ENCODE results near the gene CASP8.
"Not testable (repeated sequence)": the region's sequence is repeated elsewhere in the genome, so short reads cannot be mapped to it uniquely, and the experiment has no call there.

CASP8 gene

GRCh38 chr2:201279079-201279478 lies 18.7 kb downstream of the CASP8 start:
- DNase-seq (ENCODE audit: low read depth) = no peak
- TF ChIP-seq CTCF (conservative IDR thresholded peaks at IDR 0.05; ENCODE audit: low read depth, low read length) = no peak
- H3K4me3 ChIP-seq (ENCODE audit: low read depth, low read length) = no peak overlapping the region

DNA sequence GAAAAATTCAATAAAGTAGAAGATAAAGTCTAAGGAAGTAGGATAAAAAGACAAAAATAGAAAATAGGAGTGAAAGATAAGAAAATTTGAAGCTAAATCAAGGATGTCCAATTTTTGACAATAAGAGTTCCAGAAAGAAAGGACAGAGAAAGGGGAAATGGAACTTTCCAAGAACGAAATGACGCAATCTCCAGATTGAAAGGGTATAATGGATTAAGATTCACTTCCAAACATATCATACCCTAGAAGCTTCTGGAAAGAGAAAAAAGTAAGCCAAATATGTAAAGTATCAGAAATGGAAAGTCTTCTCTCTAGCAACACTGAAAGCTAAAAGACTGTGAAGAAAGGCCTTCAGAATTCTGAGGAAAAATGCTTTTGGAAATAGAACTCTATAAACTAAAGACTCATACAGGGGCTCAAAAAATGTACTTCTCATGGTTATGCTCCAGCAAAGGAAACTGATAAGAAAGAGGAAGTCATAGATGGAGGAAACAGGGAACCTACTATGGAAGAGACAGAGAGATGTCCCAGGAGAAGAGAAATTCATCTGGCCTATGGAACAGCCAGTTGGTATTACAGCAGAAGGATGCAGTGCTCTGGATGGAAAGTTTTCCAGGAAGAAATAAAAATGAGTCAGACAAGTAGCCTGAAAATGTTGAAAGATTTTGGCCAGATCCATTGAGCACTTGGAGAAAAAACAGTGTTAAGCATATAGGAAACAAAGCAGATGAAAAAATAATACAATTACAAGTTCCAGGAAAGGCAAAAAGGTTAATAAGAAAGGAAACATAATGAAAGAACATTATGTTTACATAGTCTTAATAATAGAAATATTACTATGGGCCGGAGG lies 20.1 kb downstream of the CASP8 start:
- no peak for DNase-seq (ENCODE audit: low read depth)
- no peak overlapping the region for H3K4me3 ChIP-seq (ENCODE audit: low read depth, low read length)
- no peak for TF ChIP-seq CTCF (conservative IDR thresholded peaks at IDR 0.05; ENCODE audit: low read depth, low read length)

DNA sequence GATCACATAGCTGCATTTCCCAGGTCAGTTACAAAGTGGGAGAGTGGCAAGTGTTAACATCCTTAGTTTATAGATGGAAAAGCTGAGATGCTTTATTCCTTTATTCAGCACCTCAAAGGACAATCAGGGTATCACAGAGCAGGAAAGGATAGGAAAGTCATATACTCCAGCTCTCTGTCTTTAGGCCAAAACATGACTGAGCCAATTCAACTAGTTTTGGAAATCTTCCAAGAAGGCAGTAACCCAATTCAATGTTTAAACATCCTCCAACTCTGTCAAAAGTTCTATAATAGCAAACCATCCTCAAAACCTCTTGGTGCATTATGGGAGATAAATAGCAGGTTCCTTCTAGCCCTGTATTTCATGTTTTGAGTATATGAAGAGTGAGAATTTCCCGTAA lies 25.2 kb downstream of the CASP8 start:
- no peak for TF ChIP-seq CTCF (conservative IDR thresholded peaks at IDR 0.05; ENCODE audit: low read depth, low read length)
- no peak overlapping the region for H3K4me3 ChIP-seq (ENCODE audit: low read depth, low read length)
- no peak for DNase-seq (ENCODE audit: low read depth)

DNA sequence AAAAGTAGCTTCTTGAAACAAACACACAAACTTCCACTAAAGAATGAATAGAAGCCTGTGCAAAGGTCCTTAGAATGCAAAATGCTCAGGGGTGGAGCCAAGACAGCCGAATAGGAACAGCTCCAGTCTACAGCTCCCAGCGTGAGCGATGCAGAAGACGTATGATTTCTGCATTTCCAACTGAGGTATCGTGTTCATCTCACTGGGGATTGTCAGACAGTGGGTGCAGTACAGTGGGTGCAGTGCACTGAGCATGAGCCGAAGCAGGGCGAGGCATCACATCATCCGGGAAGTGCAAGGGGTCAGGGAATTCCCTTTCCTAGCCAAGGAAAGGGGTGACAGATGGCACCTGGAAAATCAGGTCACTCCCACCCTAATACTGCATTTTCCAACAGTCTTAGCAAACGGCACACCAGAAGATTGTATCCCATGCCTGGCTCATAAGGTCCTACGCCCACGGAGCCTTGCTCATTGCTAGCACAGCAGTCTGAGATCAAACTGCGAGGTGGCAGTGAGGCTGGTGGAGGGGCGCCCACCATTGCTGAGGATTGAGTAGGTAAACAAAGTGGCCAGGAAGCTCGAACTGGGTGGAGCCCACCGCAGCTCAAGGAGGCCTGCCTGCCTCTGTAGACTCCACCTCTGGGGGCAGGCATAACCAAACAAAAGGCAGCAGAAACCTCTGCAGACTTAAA lies 30.3 kb downstream of the CASP8 start:
- not testable (repeated sequence) for H3K4me3 ChIP-seq (ENCODE audit: low read depth, low read length); DNase-seq (ENCODE audit: low read depth)

DNA sequence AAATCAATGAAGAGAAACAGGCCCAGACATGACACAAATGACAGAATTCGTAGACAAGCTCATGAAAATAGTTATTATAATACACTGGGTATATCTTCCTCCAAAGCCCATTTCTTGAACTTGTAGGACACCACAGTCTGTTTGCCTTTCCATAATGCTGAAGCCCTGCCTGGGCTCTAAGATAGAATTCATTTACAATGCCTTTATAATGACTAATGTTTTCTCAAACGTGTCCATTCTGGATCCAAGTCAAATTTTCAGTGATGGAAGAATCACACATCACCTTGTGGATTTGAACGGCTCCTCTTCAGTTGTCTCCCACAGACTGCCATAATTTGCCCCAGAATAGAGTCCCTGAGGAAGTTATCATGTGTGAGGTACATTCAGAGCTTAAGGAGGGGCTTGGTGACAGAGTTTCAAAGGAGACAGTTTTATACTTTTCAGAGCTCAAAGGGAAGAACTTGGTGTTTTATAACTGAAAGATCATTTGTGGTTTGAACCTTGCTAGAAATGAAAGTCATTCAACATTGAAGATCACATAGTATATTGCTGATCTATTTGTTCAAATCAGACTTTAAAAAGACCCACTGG lies 38.2 kb downstream of the CASP8 start:
- H3K4me3 ChIP-seq (ENCODE audit: low read depth, low read length) = no peak overlapping the region
- peak; percentile 47 for DNase-seq (ENCODE audit: low read depth)
- no peak for TF ChIP-seq CTCF (conservative IDR thresholded peaks at IDR 0.05; ENCODE audit: low read depth, low read length)

DNA sequence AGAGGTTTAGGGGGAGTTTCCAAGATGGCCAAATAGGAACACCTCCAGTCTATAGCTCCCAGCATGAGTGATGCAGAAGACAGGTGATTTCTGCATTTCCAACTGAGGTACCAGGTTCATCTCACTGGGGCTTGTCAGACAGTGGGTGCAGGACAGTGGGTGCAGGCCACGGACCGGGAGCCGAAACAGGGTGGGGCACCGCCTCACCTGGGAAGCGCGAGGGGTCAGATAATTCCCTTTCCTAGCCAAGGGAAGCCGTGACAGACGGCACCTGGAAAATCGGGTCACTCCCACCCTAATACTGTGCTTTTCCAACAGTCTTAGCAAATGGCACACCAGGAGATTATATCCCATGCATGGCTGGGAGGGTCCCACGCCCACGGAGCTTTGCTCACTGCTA lies 39.6 kb downstream of the CASP8 start:
- DNase-seq (ENCODE audit: low read depth); H3K4me3 ChIP-seq (ENCODE audit: low read depth, low read length): not testable (repeated sequence)

DNA sequence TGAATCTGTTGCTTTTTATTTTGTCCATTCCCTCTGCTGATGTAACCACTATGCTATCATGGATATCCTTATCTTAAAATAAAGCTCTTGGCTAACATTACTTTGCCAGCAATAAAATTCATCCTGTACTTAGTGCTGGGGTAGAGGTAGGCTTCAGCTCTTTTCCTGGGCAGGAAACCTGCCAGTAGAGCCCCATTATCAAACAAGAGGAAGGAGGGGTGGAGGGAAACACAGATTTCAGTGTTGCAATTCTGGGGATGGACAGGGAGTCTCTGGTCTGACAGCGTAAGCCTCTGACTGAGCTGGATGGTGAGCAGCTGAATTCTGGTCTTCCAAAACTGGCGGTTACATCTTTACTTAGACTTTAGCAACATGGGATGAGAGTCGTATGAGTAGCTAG lies 47.5 kb downstream of the CASP8 start:
- no peak for TF ChIP-seq CTCF (conservative IDR thresholded peaks at IDR 0.05; ENCODE audit: low read depth, low read length)
- DNase-seq (ENCODE audit: low read depth) = no peak

DNA sequence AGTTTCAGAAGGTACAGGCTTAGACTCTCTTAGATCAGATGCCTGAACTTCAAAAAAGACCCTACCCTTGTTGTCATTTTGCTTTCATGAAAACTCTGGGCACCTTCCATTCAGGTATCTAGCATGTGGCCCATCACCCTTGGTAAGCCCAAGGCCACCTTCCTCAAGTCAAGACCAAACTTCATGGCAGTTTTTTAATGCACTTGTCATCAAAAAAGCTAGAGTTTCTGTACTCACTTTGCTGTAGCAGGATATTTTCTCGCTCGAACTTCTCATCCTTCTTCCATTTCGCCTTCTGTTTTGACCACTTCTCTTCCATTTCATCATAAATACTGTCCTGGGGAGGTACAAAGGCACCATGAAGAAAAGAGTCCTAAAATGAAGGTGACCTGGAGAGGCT lies 48.6 kb downstream of the CASP8 start:
- no peak for DNase-seq (ENCODE audit: low read depth)
- H3K4me3 ChIP-seq (ENCODE audit: low read depth, low read length) = no peak overlapping the region
- TF ChIP-seq CTCF (conservative IDR thresholded peaks at IDR 0.05; ENCODE audit: low read depth, low read length) = no peak

More for the DNA sequence above, 47.5 kb downstream of the CASP8 start:
- H3K4me3 ChIP-seq (ENCODE audit: low read depth, low read length) = no peak overlapping the region
